ENCODE data around the gene C17orf75.

Gene C17orf75

GRCh38 chr17:32341857-32342602 lies at the start of gene C17orf75:
Gene C17orf75 (minus strand): TSS chr17:32342173. CDS start chr17:32342139, 34 bp downstream.
- ChIA-PET POLR2A (interaction anchor here (1.0 kb wide), 1 partner anchor 9 kb away, joined by 4 read pairs; no protein-coding TSS in a partner anchor), CTCF (interaction anchor here (0.6 kb wide), 2 partner anchors 22 to 317 kb away, joined by 3 to 7 read pairs; no protein-coding TSS in a partner anchor)
- no peaks in the 10 kb centered on the region for H3K9me3 ChIP-seq (ENCODE audit: control insufficient read depth, insufficient read depth, low read depth, low read length)
- H3K27ac ChIP-seq (ENCODE audit: extremely low read depth, low read depth, low read length) = peak within 1 kb of the TSS; percentile 91
- peak within 1 kb of the TSS; percentile 64 for H3K4me3 ChIP-seq (ENCODE audit: low read depth, low read length)
- H3K36me3 ChIP-seq (ENCODE audit: control insufficient read depth in 2 of 2, insufficient read depth in 1 of 2, low read length in 2 of 2) = peaks cover 31 to 34% of the 10 kb centered on the region in 2 experiments
- H3K4me1 ChIP-seq (ENCODE audit: control insufficient read depth, insufficient read depth, low read length) = peaks cover 10% of the 10 kb centered on the region
- TF ChIP-seq ZFP3 (tag by site-specific recombination; IDR thresholded peaks at IDR 0.05; ENCODE audit: low read depth) (no peak), ZNF239 (tag by site-specific recombination; IDR thresholded peaks at IDR 0.05) (peak; percentile 88), ZSCAN4 (tag by site-specific recombination; IDR thresholded peaks at IDR 0.05) (peak; percentile 72), ZNF629 (tag by site-specific recombination; IDR thresholded peaks at IDR 0.05) (peak; percentile 84), ZSCAN30 (tag by site-specific recombination; IDR thresholded peaks at IDR 0.05) (peak; percentile 99), FEZF1 (tag by site-specific recombination; IDR thresholded peaks at IDR 0.05) (0 out of 2 replicates have a peak, but pooled peaks have one; percentile 39), ZNF366 (tag by site-specific recombination; conservative IDR thresholded peaks at IDR 0.05) (0 out of 2 replicates have a peak, but pooled peaks have one; percentile 19), YY1 (tag by site-specific recombination; IDR thresholded peaks at IDR 0.05) (peak; percentile 87), ZNF335 (tag by site-specific recombination; conservative IDR thresholded peaks at IDR 0.05) (peak; percentile 83), ZNF561 (tag by site-specific recombination; IDR thresholded peaks at IDR 0.05; ENCODE audit: borderline replicate concordance) (peak; percentile 98), ZNF449 (tag by site-specific recombination; IDR thresholded peaks at IDR 0.05) (no peak), ZNF501 (tag by site-specific recombination; IDR thresholded peaks at IDR 0.05) (peak; percentile 98), ZNF610 (tag by site-specific recombination; IDR thresholded peaks at IDR 0.05; ENCODE audit: borderline replicate concordance) (peak; percentile 93), PRDM2 (tag by site-specific recombination; IDR thresholded peaks at IDR 0.05; ENCODE audit: borderline replicate concordance) (no peak), ZNF521 (tag by site-specific recombination; IDR thresholded peaks at IDR 0.05) (no peak), ZNF624 (tag by site-specific recombination; IDR thresholded peaks at IDR 0.05) (no peak), ATF2 (tag by site-specific recombination; IDR thresholded peaks at IDR 0.05; ENCODE audit: low read depth) (no peak), SCRT2 (tag by site-specific recombination; IDR thresholded peaks at IDR 0.05) (no peak), SP3 (tag by site-specific recombination; IDR thresholded peaks at IDR 0.05) (peak; percentile 75), ZNF140 (tag by site-specific recombination; IDR thresholded peaks at IDR 0.05) (no peak), PRDM1 (tag by site-specific recombination; IDR thresholded peaks at IDR 0.05) (peak; percentile 52; the same call in 1 of the 2 replicates), ZNF391 (tag by site-specific recombination; IDR thresholded peaks at IDR 0.05; ENCODE audit: borderline replicate concordance, low read depth) (peak; percentile 92), PBX3 (CRISPR knock-in tag; IDR thresholded peaks at IDR 0.05) (peak; percentile 44; the same call in 1 of the 2 replicates), ZSCAN18 (tag by site-specific recombination; IDR thresholded peaks at IDR 0.05) (peak; percentile 90), ZNF785 (tag by site-specific recombination; IDR thresholded peaks at IDR 0.05) (peak; percentile 90)

Data from HEK293 (cell line).